Vagina (tissue), 2 donors: Measurements from ENCODE around the gene C17orf75. TPM values are rescaled to one million over a fixed set of nuclear protein-coding genes. Genes with fewer than 3 reads are reported as not detected.

Experiments
- DNase-seq, 2 donors: peaks; one replicate each; pipeline ENCODE4 v3.0.0-alpha.2; 2017; ENCODE audit errors: extremely low spot score in 2 of 2
- H3K27ac ChIP-seq: fragments of 200-600 bp; sonication (generic); one replicate; pipeline ENCODE4 v1.5.1; 2019
- H3K27me3 ChIP-seq: fragments of 200-600 bp; sonication (generic); one replicate; pipeline ENCODE4 v1.5.1; 2019
- H3K36me3 ChIP-seq, 2 donors: fragments of 200-600 bp; sonication (generic); one replicate each; pipeline ENCODE4 v1.5.1; 2017 to 2019
- H3K4me1 ChIP-seq: fragments of 200-600 bp; sonication (generic); one replicate; pipeline ENCODE4 v1.5.1; 2019
- H3K4me3 ChIP-seq, 2 donors: fragments of 200-600 bp; sonication (generic); 1 replicate in 1 of 2; 2 replicates in 1 of 2; pipeline ENCODE4 v1.5.1; 2016 to 2019
- H3K9me3 ChIP-seq: fragments of 200-600 bp; sonication (generic); one replicate; pipeline ENCODE4 v1.5.1; 2019
- CTCF ChIP-seq, 3 experiments: fragments of 450-650 bp in 2 of 3; fragments of 200-600 bp in 1 of 3; sonication (generic) in 1 of 3; IDR thresholded peaks; one replicate each; pipeline ENCODE4 v1.5.1; 2017 to 2019; ENCODE audit warnings: antibody characterized with exemption in 3 of 3, mild to moderate bottlenecking in 2 of 3, moderate library complexity in 2 of 3
- POLR2A ChIP-seq, 2 donors: fragments of 450-650 bp; IDR thresholded peaks; one replicate each; pipeline ENCODE4 v1.6.1; 2017; ENCODE audit warnings: antibody characterized with exemption in 2 of 2, mild to moderate bottlenecking in 2 of 2, moderate library complexity in 2 of 2
- POLR2AphosphoS5 ChIP-seq, 2 donors: sonication (generic); formaldehyde crosslinking; IDR thresholded peaks; one replicate each; pipeline ENCODE4 v1.9.0; 2017; ENCODE audit warnings: antibody characterized with exemption in 2 of 2, mild to moderate bottlenecking in 2 of 2, low read depth in 1 of 2; ENCODE audit not compliant: insufficient read depth in 1 of 2
- intact Hi-C: fragments of 100-400 bp; cut with DNase I; formaldehyde crosslinking; loops from one replicate; pipeline ENCODE4 v1.15.1; 2023
- total RNA-seq: library from RNA; depleted of rRNA; stranded (reverse); fragments of >200 nt; gene quantifications from one replicate; pipeline ENCODE4 v1.2.3, GENCODE V29; 2016

Gene C17orf75
- total RNA-seq, 1 donor from 2014 or later: 15.0 TPM

DNA sequence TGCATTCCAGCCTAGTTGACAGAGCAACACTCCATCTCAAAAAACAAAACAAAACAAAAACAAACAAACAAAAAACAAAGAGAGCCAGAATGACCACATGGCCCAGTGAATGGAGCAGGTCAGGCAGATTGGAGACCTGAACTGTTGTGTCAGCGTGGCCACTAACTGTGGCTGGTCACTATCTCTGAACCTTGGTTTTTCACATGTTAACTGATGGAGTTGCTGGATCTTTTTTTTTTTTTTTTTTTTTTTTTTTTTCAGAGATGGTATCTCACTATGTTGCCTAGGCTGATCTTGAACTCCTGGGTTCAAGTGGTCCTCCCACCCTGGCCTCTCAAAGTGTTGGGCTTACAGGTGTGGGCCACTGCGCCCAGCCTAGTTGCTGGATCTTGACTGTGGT is 44.5 kb downstream of the C17orf75 start:
- Histone ChIP-seq H3K36me3 (no peaks in the 10 kb centered on the region), H3K4me1 (peaks cover 15% of the 10 kb centered on the region), H3K9me3 (no peaks in the 10 kb centered on the region), H3K4me3 (no peak overlapping the region), H3K27ac (no peak overlapping the region), H3K27me3 (no peaks in the 10 kb centered on the region)
- DNase-seq: no peak
- TF ChIP-seq POLR2AphosphoS5 (IDR thresholded peaks at IDR 0.05; ENCODE audit: insufficient read depth in 1 of 2, low read depth in 1 of 2): no peak
- TF ChIP-seq POLR2A (IDR thresholded peaks at IDR 0.05): no peak
- TF ChIP-seq CTCF (IDR thresholded peaks at IDR 0.05): no peak
- intact Hi-C loops: no loop called here

DNA sequence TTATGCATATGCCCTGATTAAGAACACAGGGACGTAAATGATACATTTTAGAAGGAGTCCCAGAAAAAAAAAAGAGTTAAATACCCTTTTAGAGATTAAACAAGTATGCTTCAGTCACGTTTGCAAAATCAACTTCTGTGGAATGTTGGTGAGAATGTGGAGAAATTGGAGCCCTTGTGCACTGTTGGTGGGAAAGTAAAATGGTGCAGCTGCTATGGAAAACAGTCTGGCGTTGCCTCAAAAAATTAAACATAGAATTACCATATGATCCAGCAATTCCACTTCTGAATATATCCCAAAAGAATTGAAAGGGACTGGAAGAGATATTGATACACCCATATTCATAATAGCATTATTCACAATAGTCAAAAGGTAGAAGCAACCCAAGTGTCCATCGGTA is 49.9 kb downstream of the C17orf75 start:
- no peak overlapping the region for H3K4me3 ChIP-seq
- no peaks in the 10 kb centered on the region for H3K4me1 ChIP-seq
- DNase-seq: no peak
- TF ChIP-seq POLR2AphosphoS5 (IDR thresholded peaks at IDR 0.05; ENCODE audit: insufficient read depth in 1 of 2, low read depth in 1 of 2): no peak
- no peak for TF ChIP-seq POLR2A (IDR thresholded peaks at IDR 0.05)
- TF ChIP-seq CTCF (IDR thresholded peaks at IDR 0.05): no peak
- H3K36me3 ChIP-seq: no peaks in the 10 kb centered on the region
- no peaks in the 10 kb centered on the region for H3K27me3 ChIP-seq
- H3K27ac ChIP-seq: no peak overlapping the region
- intact Hi-C loops: no loop called here
- H3K9me3 ChIP-seq: no peaks in the 10 kb centered on the region

GRCh38 chr17:32289471-32290070 is 52.4 kb downstream of the C17orf75 start:
- no peaks in the 10 kb centered on the region for H3K27me3 ChIP-seq
- H3K4me3 ChIP-seq: no peak overlapping the region
- H3K4me1 ChIP-seq: no peaks in the 10 kb centered on the region
- intact Hi-C loops: no loop called here
- no peak for TF ChIP-seq CTCF (IDR thresholded peaks at IDR 0.05)
- TF ChIP-seq POLR2A (IDR thresholded peaks at IDR 0.05): no peak
- no peak for TF ChIP-seq POLR2AphosphoS5 (IDR thresholded peaks at IDR 0.05; ENCODE audit: insufficient read depth in 1 of 2, low read depth in 1 of 2)
- no peak overlapping the region for H3K27ac ChIP-seq
- DNase-seq: no peak
- no peaks in the 10 kb centered on the region for H3K9me3 ChIP-seq
- H3K36me3 ChIP-seq: no peaks in the 10 kb centered on the region

- DNase-seq: no peak
- Histone ChIP-seq H3K27ac (no peak overlapping the region), H3K27me3 (no peaks in the 10 kb centered on the region), H3K9me3 (no peaks in the 10 kb centered on the region), H3K4me3 (no peak overlapping the region), H3K36me3 (no peaks in the 10 kb centered on the region), H3K4me1 (no peaks in the 10 kb centered on the region)
- intact Hi-C loops: no loop called here
- TF ChIP-seq CTCF (IDR thresholded peaks at IDR 0.05) (no peak), POLR2A (IDR thresholded peaks at IDR 0.05) (no peak), POLR2AphosphoS5 (IDR thresholded peaks at IDR 0.05; ENCODE audit: insufficient read depth in 1 of 2, low read depth in 1 of 2) (no peak)
Observed at GRCh38 chr17:32288615-32289014, 53.4 kb downstream of the C17orf75 start.

DNA sequence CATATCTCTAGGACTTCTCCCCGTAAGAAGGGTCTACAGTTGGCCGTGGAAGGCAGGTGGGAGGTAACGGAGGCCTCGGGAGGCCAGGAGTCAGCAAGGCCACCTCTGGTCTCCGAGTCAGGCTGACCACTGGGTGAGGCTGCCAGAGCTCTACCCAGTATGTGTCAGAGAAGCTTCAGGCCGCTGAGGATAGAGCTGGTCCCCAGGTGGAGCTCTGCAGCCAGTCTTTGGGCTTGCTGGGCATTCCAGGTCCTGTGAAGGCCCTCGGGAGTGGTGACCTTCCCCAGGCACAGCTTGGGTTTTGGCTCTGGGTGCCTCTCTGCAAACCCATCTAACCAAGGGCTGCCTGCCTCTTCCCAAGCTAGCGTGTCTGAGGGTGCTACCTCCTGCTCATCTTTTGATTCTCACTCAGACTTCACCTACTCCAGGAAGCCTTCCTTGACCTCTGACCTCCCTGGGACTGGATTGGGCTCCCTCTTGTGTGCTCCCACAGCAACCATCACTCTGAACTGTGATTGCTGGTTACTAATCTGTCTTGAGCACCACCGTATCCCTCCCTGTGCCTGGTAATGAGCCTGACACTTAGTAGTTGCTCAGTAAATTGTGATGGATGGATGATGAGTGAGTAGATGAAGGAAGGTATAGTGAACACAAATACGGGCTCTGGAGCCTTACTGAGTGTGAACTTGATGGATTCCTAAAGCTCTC is 54.0 kb downstream of the C17orf75 start:
- Histone ChIP-seq H3K27ac (no peak overlapping the region), H3K27me3 (no peaks in the 10 kb centered on the region), H3K4me3 (no peak overlapping the region), H3K36me3 (no peaks in the 10 kb centered on the region), H3K4me1 (no peaks in the 10 kb centered on the region), H3K9me3 (no peaks in the 10 kb centered on the region)
- no peak for DNase-seq
- TF ChIP-seq CTCF (IDR thresholded peaks at IDR 0.05): no peak
- no peak for TF ChIP-seq POLR2AphosphoS5 (IDR thresholded peaks at IDR 0.05; ENCODE audit: insufficient read depth in 1 of 2, low read depth in 1 of 2)
- TF ChIP-seq POLR2A (IDR thresholded peaks at IDR 0.05): no peak
- intact Hi-C loops: no loop called here
